ENCODE measurements around the gene YPEL3.

Gene YPEL3

DNA sequence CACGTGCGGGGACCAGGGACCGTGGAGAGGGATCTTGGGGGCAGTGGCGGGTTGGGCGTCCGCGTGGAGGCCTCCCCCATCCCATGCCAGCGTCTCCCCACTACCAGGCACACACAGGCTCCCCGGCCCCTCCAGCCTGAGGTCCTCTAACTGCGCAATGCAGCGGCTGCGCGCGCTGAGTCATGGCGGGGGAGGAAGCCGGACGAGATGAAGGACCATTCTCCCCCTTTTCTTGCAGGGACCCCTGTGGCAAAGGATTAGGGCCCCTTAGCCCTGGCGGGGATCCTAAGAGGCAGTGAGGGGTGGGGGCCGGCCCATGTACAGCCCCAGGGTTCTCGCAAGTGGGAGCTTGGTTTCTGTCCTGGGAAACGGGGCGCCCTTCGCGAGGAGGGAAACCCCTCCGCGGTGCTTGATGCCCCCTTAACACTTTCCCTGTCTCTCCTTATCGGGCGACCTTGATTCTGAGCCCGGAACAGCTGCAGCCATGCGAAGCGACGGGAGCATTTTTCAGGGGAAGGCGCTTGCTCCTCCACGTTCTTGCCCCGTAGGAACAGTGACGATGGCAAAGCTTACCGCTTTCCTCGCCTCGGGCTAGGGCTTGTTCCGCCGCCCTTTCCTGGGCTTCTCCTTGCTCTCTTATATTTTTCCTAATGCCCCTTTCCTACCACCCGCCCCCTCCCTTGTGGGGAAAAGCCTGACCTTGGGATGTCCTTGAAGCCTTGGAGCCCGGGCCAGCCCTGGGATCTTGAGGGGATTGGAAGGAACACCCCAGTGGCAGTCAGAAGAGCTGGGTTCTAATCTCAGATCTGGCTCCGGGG is 29.9 kb downstream of the YPEL3 start:
- peak overlapping the region; percentile 95 for H2BK5ac ChIP-seq (ENCODE audit: low read depth, low read length, poor library complexity)
- peak overlapping the region; percentile 84 for H3K4me2 ChIP-seq (ENCODE audit: low read length)
- H2BK120ac ChIP-seq (ENCODE audit: insufficient read depth, low read length, poor library complexity) = peak overlapping the region; percentile 60
- H3K27me3 ChIP-seq (ENCODE audit: insufficient read depth, low read length) = no peaks in the 10 kb centered on the region
- peaks cover 40 to 41% of the 10 kb centered on the region in 2 experiments for H3K36me3 ChIP-seq (ENCODE audit: control insufficient read depth in 1 of 2, insufficient read depth in 2 of 2, low read length in 2 of 2)
- no peaks in the 10 kb centered on the region for H3K9me3 ChIP-seq (ENCODE audit: insufficient read depth, low read depth, low read length)
- peak overlapping the region; percentile 50 for H4K12ac ChIP-seq (ENCODE audit: low read depth, low read length)
- peak overlapping the region; percentile 89 for H3K27ac ChIP-seq (ENCODE audit: low read depth, low read length)
- no peak overlapping the region for H3K23ac ChIP-seq (ENCODE audit: low read length)
- peak overlapping the region; percentile 89 for H3K14ac ChIP-seq (ENCODE audit: low read length)
- H3K4me3 ChIP-seq (ENCODE audit: low read depth, low read length) = peak overlapping the region; percentile 99
- peak overlapping the region; percentile 38 for H2AFZ ChIP-seq (ENCODE audit: insufficient read depth, low read length, poor library complexity)
- H3K18ac ChIP-seq (ENCODE audit: low read length) = peak overlapping the region; percentile 77
- H3K4me1 ChIP-seq (ENCODE audit: control insufficient read depth in 1 of 2, insufficient read depth in 2 of 2, low read length in 2 of 2) = peaks cover 20 to 26% of the 10 kb centered on the region in 2 experiments
- peak overlapping the region; percentile 65 for H2AK5ac ChIP-seq (ENCODE audit: low read length)
- peak; percentile 40 to 67 for DNase-seq
- peak overlapping the region; percentile 75 for H4K91ac ChIP-seq (ENCODE audit: low read depth, low read length)
- WGBS (ENCODE audit: extremely low coverage, insufficient coverage, insufficient read length) = no CpG with 5 or more reads among the region's 44 CpGs
- peak overlapping the region; percentile 75 for H4K8ac ChIP-seq (ENCODE audit: low read depth, low read length)
- H3K79me2 ChIP-seq (ENCODE audit: control insufficient read depth, insufficient read depth, low read length, poor library complexity) = peaks cover 26% of the 10 kb centered on the region
- H3K9ac ChIP-seq (ENCODE audit: low read length) = peak overlapping the region; percentile 97
- H2BK12ac ChIP-seq (ENCODE audit: low read length) = peak overlapping the region; percentile 64
- H3K79me1 ChIP-seq (ENCODE audit: low read length) = peaks cover 19% of the 10 kb centered on the region
- H3K4ac ChIP-seq (ENCODE audit: low read depth, low read length) = peak overlapping the region; percentile 100

DNA sequence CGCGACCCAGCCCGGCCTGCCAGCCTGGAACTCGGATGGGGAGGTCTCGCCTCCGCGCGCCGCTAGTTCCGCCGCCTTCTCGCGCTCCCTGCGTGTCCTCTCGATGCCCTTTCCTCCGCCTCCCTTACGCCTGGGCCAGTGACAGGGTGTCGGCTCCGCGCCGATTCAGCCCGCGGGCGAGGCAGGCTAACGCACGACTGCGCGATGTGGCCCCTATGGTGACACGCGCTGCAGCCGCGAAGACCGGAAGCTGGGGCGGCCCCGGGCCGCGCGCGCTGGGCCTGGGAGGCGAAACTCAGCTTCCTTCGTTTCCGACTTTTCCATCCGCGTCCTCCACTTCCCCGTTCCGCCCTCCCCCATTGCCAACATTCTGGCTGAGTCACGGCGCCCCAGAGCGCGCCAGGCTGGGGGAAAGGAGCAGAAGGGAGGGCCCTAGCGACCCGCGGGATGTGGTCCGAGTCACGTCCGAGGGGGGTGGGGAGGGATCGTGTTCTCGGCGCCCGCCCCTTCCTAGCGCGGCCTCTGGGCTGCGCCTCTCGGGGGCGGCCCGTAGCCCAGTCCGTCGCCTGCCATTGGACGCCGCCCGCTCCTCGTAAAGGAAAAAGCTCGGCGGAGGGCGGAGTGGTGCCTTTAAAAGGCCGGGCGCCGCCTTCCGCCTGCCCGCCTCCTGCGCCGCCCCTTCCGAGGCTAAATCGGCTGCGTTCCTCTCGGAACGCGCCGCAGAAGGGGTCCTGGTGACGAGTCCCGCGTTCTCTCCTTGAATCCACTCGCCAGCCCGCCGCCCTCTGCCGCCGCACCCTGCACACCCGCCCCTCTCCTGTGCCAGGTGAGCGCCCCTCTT is 30.7 kb downstream of the YPEL3 start, which contains the start of gene ALDOA:
TSS of gene ALDOA (plus strand) at position 659 of the 841 bp plus-strand sequence. CDS start 1,138 bp downstream, outside the sequence.
- Histone ChIP-seq H2AK5ac (ENCODE audit: low read length) (peak within 1 kb of the TSS; percentile 65), H3K4me1 (ENCODE audit: control insufficient read depth in 1 of 2, insufficient read depth in 2 of 2, low read length in 2 of 2) (peaks cover 24 to 33% of the 10 kb centered on the region in 2 experiments), H3K9me3 (ENCODE audit: insufficient read depth, low read depth, low read length) (no peaks in the 10 kb centered on the region), H3K36me3 (ENCODE audit: control insufficient read depth in 1 of 2, insufficient read depth in 2 of 2, low read length in 2 of 2) (peaks cover 33 to 35% of the 10 kb centered on the region in 2 experiments), H3K18ac (ENCODE audit: low read length) (peak within 1 kb of the TSS; percentile 92), H3K4me2 (ENCODE audit: low read length) (peak within 1 kb of the TSS; percentile 96), H4K12ac (ENCODE audit: low read depth, low read length) (peak within 1 kb of the TSS; percentile 64), H3K79me1 (ENCODE audit: low read length) (peaks cover 19% of the 10 kb centered on the region), H4K91ac (ENCODE audit: low read depth, low read length) (peak within 1 kb of the TSS; percentile 93), H3K9ac (ENCODE audit: low read length) (peak within 1 kb of the TSS; percentile 97), H3K23ac (ENCODE audit: low read length) (no peak within 1 kb of the TSS), H2BK12ac (ENCODE audit: low read length) (peak within 1 kb of the TSS; percentile 64), H2BK5ac (ENCODE audit: low read depth, low read length, poor library complexity) (peak within 1 kb of the TSS; percentile 95), H2BK120ac (ENCODE audit: insufficient read depth, low read length, poor library complexity) (peak within 1 kb of the TSS; percentile 81), H3K27ac (ENCODE audit: low read depth, low read length) (peak within 1 kb of the TSS; percentile 100), H2AFZ (ENCODE audit: insufficient read depth, low read length, poor library complexity) (peak within 1 kb of the TSS; percentile 78), H3K79me2 (ENCODE audit: control insufficient read depth, insufficient read depth, low read length, poor library complexity) (peaks cover 26% of the 10 kb centered on the region), H3K14ac (ENCODE audit: low read length) (peak within 1 kb of the TSS; percentile 90), H3K4me3 (ENCODE audit: low read depth, low read length) (peak within 1 kb of the TSS; percentile 99), H3K27me3 (ENCODE audit: insufficient read depth, low read length) (no peaks in the 10 kb centered on the region), H3K4ac (ENCODE audit: low read depth, low read length) (peak within 1 kb of the TSS; percentile 100), H4K8ac (ENCODE audit: low read depth, low read length) (peak within 1 kb of the TSS; percentile 83)
- peak; percentile 98 to 99 for DNase-seq
- no CpG with 5 or more reads among the region's 99 CpGs for WGBS (ENCODE audit: extremely low coverage, insufficient coverage, insufficient read length)

DNA sequence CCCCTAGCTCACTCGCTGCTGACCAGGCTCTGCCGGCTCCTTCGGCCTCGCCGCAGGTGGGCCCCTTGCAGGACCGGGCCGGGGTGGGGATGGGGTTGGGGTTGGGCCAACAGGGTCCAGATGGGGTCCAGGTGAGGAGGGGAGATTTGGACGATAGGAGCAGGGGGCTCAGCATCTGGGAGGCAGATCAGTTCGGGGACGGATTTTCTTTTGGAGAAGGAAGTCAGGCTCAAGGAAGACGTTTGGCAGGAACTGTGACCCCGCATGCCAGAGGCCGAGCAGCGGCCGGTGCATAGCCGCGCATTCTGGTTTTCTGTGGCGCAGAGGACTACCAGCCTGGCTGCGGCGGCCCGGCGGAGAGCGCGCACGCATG is 31.3 kb downstream of the YPEL3 start:
- peak overlapping the region; percentile 96 for H3K4me2 ChIP-seq (ENCODE audit: low read length)
- H4K91ac ChIP-seq (ENCODE audit: low read depth, low read length) = peak overlapping the region; percentile 93
- no CpG with 5 or more reads among the region's 25 CpGs for WGBS (ENCODE audit: extremely low coverage, insufficient coverage, insufficient read length)
- H3K4me1 ChIP-seq (ENCODE audit: control insufficient read depth in 1 of 2, insufficient read depth in 2 of 2, low read length in 2 of 2) = peaks cover 24 to 33% of the 10 kb centered on the region in 2 experiments
- H3K23ac ChIP-seq (ENCODE audit: low read length) = no peak overlapping the region
- peak overlapping the region; percentile 92 for H3K18ac ChIP-seq (ENCODE audit: low read length)
- peak overlapping the region; percentile 86 for H3K4me3 ChIP-seq (ENCODE audit: low read depth, low read length)
- H3K79me2 ChIP-seq (ENCODE audit: control insufficient read depth, insufficient read depth, low read length, poor library complexity) = peaks cover 26% of the 10 kb centered on the region
- peak overlapping the region; percentile 83 for H4K8ac ChIP-seq (ENCODE audit: low read depth, low read length)
- peak overlapping the region; percentile 85 for H2BK5ac ChIP-seq (ENCODE audit: low read depth, low read length, poor library complexity)
- peak overlapping the region; percentile 64 for H4K12ac ChIP-seq (ENCODE audit: low read depth, low read length)
- peaks cover 19% of the 10 kb centered on the region for H3K79me1 ChIP-seq (ENCODE audit: low read length)
- DNase-seq = no peak
- H3K9ac ChIP-seq (ENCODE audit: low read length) = peak overlapping the region; percentile 81
- H3K36me3 ChIP-seq (ENCODE audit: control insufficient read depth in 1 of 2, insufficient read depth in 2 of 2, low read length in 2 of 2) = peaks cover 27 to 29% of the 10 kb centered on the region in 2 experiments
- peak overlapping the region; percentile 90 for H3K14ac ChIP-seq (ENCODE audit: low read length)
- peak overlapping the region; percentile 78 for H2AFZ ChIP-seq (ENCODE audit: insufficient read depth, low read length, poor library complexity)
- no peaks in the 10 kb centered on the region for H3K9me3 ChIP-seq (ENCODE audit: insufficient read depth, low read depth, low read length)
- H2BK12ac ChIP-seq (ENCODE audit: low read length) = peak overlapping the region; percentile 8
- peak overlapping the region; percentile 100 for H3K27ac ChIP-seq (ENCODE audit: low read depth, low read length)
- H2BK120ac ChIP-seq (ENCODE audit: insufficient read depth, low read length, poor library complexity) = peak overlapping the region; percentile 81
- H3K27me3 ChIP-seq (ENCODE audit: insufficient read depth, low read length) = no peaks in the 10 kb centered on the region
- peak overlapping the region; percentile 60 for H2AK5ac ChIP-seq (ENCODE audit: low read length)
- H3K4ac ChIP-seq (ENCODE audit: low read depth, low read length) = peak overlapping the region; percentile 54
